G401.6 (cell line): ENCODE measurements around the gene STARD10.

Experiments
- FAIRE-seq: peaks from 2 replicates; lab custom pipeline; 2012; peaks lifted over from hg19 to GRCh38; lab: Jason Lieb, UNC

Gene STARD10

GRCh38 chr11:72744474-72744873 lies 49.4 kb downstream of the STARD10 start:
- FAIRE-seq, result no peak

GRCh38 chr11:72743321-72744221 lies 50.3 kb downstream of the STARD10 start:
- no peak for FAIRE-seq

- no peak for FAIRE-seq
These were observed 51.1 kb downstream of the STARD10 start for GRCh38 chr11:72742513-72743320.

GRCh38 chr11:72741849-72742512 lies 51.9 kb downstream of the STARD10 start:
- FAIRE-seq, result no peak

GRCh38 chr11:72741429-72741833 lies 52.4 kb downstream of the STARD10 start:
- FAIRE-seq, result no peak

GRCh38 chr11:72740562-72741428 lies 53.1 kb downstream of the STARD10 start:
- FAIRE-seq, result no peak

GRCh38 chr11:72740060-72740424 lies 53.8 kb downstream of the STARD10 start:
- FAIRE-seq, result no peak

GRCh38 chr11:72739240-72740059 lies 54.4 kb downstream of the STARD10 start:
- no peak for FAIRE-seq

- no peak for FAIRE-seq
These were observed 55.4 kb downstream of the STARD10 start for GRCh38 chr11:72738199-72739141.

GRCh38 chr11:72737336-72737735 lies 56.5 kb downstream of the STARD10 start:
- no peak for FAIRE-seq

GRCh38 chr11:72736452-72737069 lies 57.3 kb downstream of the STARD10 start:
- no peak for FAIRE-seq

GRCh38 chr11:72735495-72736027 lies 58.3 kb downstream of the STARD10 start:
- FAIRE-seq, result no peak

- FAIRE-seq, result no peak
These were observed 61.5 kb downstream of the STARD10 start for GRCh38 chr11:72732329-72732728.

- no peak for FAIRE-seq
These were observed 63.1 kb downstream of the STARD10 start for GRCh38 chr11:72730737-72731136.

- FAIRE-seq, result no peak
These were observed 63.6 kb downstream of the STARD10 start for GRCh38 chr11:72730243-72730642.

- no peak for FAIRE-seq
These were observed 66.3 kb downstream of the STARD10 start for GRCh38 chr11:72727521-72727920.

GRCh38 chr11:72726266-72727220 lies 67.3 kb downstream of the STARD10 start:
- no peak for FAIRE-seq

- no peak for FAIRE-seq
These were observed 68.2 kb downstream of the STARD10 start for GRCh38 chr11:72725724-72726028.
